T-cell (primary cell): ENCODE measurements around the gene PBX1. TPM values are rescaled to one million over a fixed set of nuclear protein-coding genes. Genes with fewer than 3 reads are reported as not detected.

Experiments
- ATAC-seq, 4 experiments: fragments of 200-7000 bp in 3 of 4; fragments of 150-1000 bp in 1 of 4; cut with Tn5 transposase; replicated peaks in 1 of 4; 1 replicate in 3 of 4; 2 replicates in 1 of 4; pipeline ENCODE4 v1.10.0; 2021; ENCODE audit warnings: moderate library complexity in 3 of 4, mild to moderate bottlenecking in 2 of 4, moderate number of reproducible peaks in 1 of 4
- CTCF ChIA-PET, 2 donors: fragments of 300-600 bp; sonication (Branson Sonifier 250); formaldehyde crosslinking; loops; one replicate each; lab custom pipeline; 2022; ENCODE audit warnings: antibody characterized with exemption in 2 of 2; lab: Charles Lee
- POLR2A ChIA-PET, 2 donors: fragments of 300-600 bp; sonication (Branson Sonifier 250); formaldehyde crosslinking; loops; one replicate each; lab custom pipeline; 2022; ENCODE audit warnings: antibody characterized with exemption in 2 of 2; lab: Charles Lee
- DNase-seq, 35 experiments: peaks; one replicate each; pipeline versions ENCODE4 v3.0.0 to v3.0.0-alpha.2; 2013 to 2023
- H3K27ac ChIP-seq: one replicate; pipeline ENCODE4 v1.5.1; 2013; ENCODE audit warnings: low read length
- H3K27me3 ChIP-seq, 2 experiments: replicated peaks in 1 of 2; 1 replicate in 1 of 2; 2 replicates in 1 of 2; pipeline versions ENCODE4 v1.6.1 to v1.7.0; 2013; ENCODE audit warnings: low read length in 1 of 2, mixed read lengths in 1 of 2; ENCODE audit not compliant: control insufficient read depth in 2 of 2, insufficient read depth in 2 of 2; ENCODE audit errors: extremely low read depth in 1 of 2
- H3K36me3 ChIP-seq, 2 donors: 1 replicate in 1 of 2; 2 replicates in 1 of 2; pipeline versions ENCODE4 v1.6.1 to v1.7.0; 2013; ENCODE audit warnings: low read length in 1 of 2; ENCODE audit not compliant: control insufficient read depth in 2 of 2, insufficient read depth in 1 of 2; ENCODE audit errors: extremely low read depth in 1 of 2
- H3K4me1 ChIP-seq, 2 experiments: 1 replicate in 1 of 2; 2 replicates in 1 of 2; pipeline versions ENCODE4 v1.6.1 to v1.7.0; 2013; ENCODE audit warnings: low read length in 2 of 2, mixed read lengths in 1 of 2; ENCODE audit not compliant: insufficient read depth in 2 of 2, control insufficient read depth in 1 of 2; ENCODE audit errors: extremely low read depth in 1 of 2
- H3K4me3 ChIP-seq, 2 donors: 1 replicate in 1 of 2; 2 replicates in 1 of 2; pipeline versions ENCODE4 v1.5.1 to v1.7.0; 2013; ENCODE audit warnings: mild to moderate bottlenecking in 2 of 2, low read length in 1 of 2, moderate library complexity in 1 of 2; ENCODE audit not compliant: control insufficient read depth in 1 of 2; ENCODE audit errors: extremely low read depth in 1 of 2
- H3K9me3 ChIP-seq: 2 replicates; pipeline ENCODE4 v1.7.0; 2013
- H3K27ac Mint-ChIP-seq, 2 donors: one replicate each; pipeline ENCODE4 v1.8.0; 2020 to 2021; ENCODE audit warnings: mild to moderate bottlenecking in 2 of 2, mixed read lengths in 2 of 2
- H3K27me3 Mint-ChIP-seq, 2 donors: one replicate each; pipeline ENCODE4 v1.8.0; 2021 to 2022; ENCODE audit warnings: mixed read lengths in 2 of 2
- H3K36me3 Mint-ChIP-seq: one replicate; pipeline ENCODE4 v1.8.0; 2021; ENCODE audit warnings: mixed read lengths
- H3K4me1 Mint-ChIP-seq, 3 donors: one replicate each; pipeline ENCODE4 v1.8.0; 2020 to 2022; ENCODE audit warnings: mixed read lengths in 3 of 3, mild to moderate bottlenecking in 1 of 3
- H3K4me3 Mint-ChIP-seq, 3 donors: one replicate each; pipeline ENCODE4 v1.8.0; 2020 to 2022; ENCODE audit warnings: mild to moderate bottlenecking in 3 of 3, mixed read lengths in 3 of 3, moderate library complexity in 3 of 3
- H3K9me3 Mint-ChIP-seq, 3 donors: one replicate each; pipeline ENCODE4 v1.8.0; 2020 to 2022; ENCODE audit warnings: mixed read lengths in 3 of 3
- WGBS: methylation state at CpG from one replicate; pipeline ENCODE4 v1.1.5; 2013; ENCODE audit warnings: missing lambda C conversion rate; ENCODE audit not compliant: insufficient coverage; 5-methylcytosine and 5-hydroxymethylcytosine counted together
- total RNA-seq, 35 experiments: library from RNA in 6 of 35; stranded (reverse) in 6 of 35; fragments of 120-200 nt in 1 of 35; gene quantifications; one replicate each; pipeline versions ENCODE4 v1.2.1 to v1.2.4 and lab custom pipeline; 2013 to 2026

PBX1 gene
- total RNA-seq, 5 donors from 2014 or later (not counting 1 experiment from before 2014, with no cell fraction given), result 0.92 to 2.9 (median 1.8) TPM

- no peaks in the 10 kb centered on the region for H3K36me3 Mint-ChIP-seq
- Histone ChIP-seq H3K4me1 (no peaks in the 10 kb centered on the region), H3K9me3 (no peaks in the 10 kb centered on the region), H3K36me3 (no peaks in the 10 kb centered on the region), H3K27me3 (no peaks in the 10 kb centered on the region), H3K27ac (no peak overlapping the region), H3K4me3 (no peak overlapping the region)
- no peaks in the 10 kb centered on the region for H3K9me3 Mint-ChIP-seq
- no peak overlapping the region for H3K27ac Mint-ChIP-seq
- CTCF ChIA-PET, result interaction anchor here in 1 of 2 donors (0.6 kb wide), 1 partner anchor 1335 kb away, joined by 5 read pairs; no protein-coding TSS in a partner anchor
- POLR2A ChIA-PET, result no interaction called here
- ATAC-seq (no peak), DNase-seq (no peak)
- H3K4me3 Mint-ChIP-seq, result no peak overlapping the region
- H3K27me3 Mint-ChIP-seq, result peaks cover 0 to 17% of the 10 kb centered on the region in 2 donors
- no peaks in the 10 kb centered on the region for H3K4me1 Mint-ChIP-seq
- WGBS, result 92% methylated on average over 9 of the region's 12 CpGs
These were observed 28.9 kb downstream of the PBX1 start for GRCh38 chr1:164587617-164588501.

- Mint-ChIP-seq H3K27ac (no peak overlapping the region), H3K9me3 (no peaks in the 10 kb centered on the region), H3K27me3 (peaks cover 0 to 14% of the 10 kb centered on the region in 2 donors), H3K36me3 (no peaks in the 10 kb centered on the region), H3K4me3 (no peak overlapping the region), H3K4me1 (no peaks in the 10 kb centered on the region)
- H3K4me3 ChIP-seq, result no peak overlapping the region
- H3K4me1 ChIP-seq, result no peaks in the 10 kb centered on the region
- DNase-seq (no peak), ATAC-seq (no peak)
- H3K27me3 ChIP-seq, result no peaks in the 10 kb centered on the region
- ChIA-PET POLR2A (no interaction called here), CTCF (interaction anchor here in 1 of 2 donors (0.6 kb wide), 1 partner anchor 1334 kb away, joined by 5 read pairs; no protein-coding TSS in a partner anchor)
- 93% methylated on average over 3 of the region's 17 CpGs for WGBS
- no peaks in the 10 kb centered on the region for H3K9me3 ChIP-seq
- H3K27ac ChIP-seq, result no peak overlapping the region
- H3K36me3 ChIP-seq, result no peaks in the 10 kb centered on the region
These were observed 29.7 kb downstream of the PBX1 start for GRCh38 chr1:164588516-164589341.

GRCh38 chr1:164589408-164589807 is 30.4 kb downstream of the PBX1 start:
- Mint-ChIP-seq H3K9me3 (no peaks in the 10 kb centered on the region), H3K36me3 (no peaks in the 10 kb centered on the region), H3K4me3 (no peak overlapping the region), H3K4me1 (no peaks in the 10 kb centered on the region), H3K27ac (no peak overlapping the region), H3K27me3 (peaks cover 0 to 14% of the 10 kb centered on the region in 2 donors)
- POLR2A ChIA-PET, result no interaction called here
- H3K9me3 ChIP-seq, result no peaks in the 10 kb centered on the region
- H3K36me3 ChIP-seq, result no peaks in the 10 kb centered on the region
- no CpG with 5 or more reads among the region's 3 CpGs for WGBS
- no peaks in the 10 kb centered on the region for H3K27me3 ChIP-seq
- DNase-seq, result no peak
- CTCF ChIA-PET, result no interaction called here
- no peak overlapping the region for H3K27ac ChIP-seq
- H3K4me3 ChIP-seq, result no peak overlapping the region
- ATAC-seq, result no peak
- no peaks in the 10 kb centered on the region for H3K4me1 ChIP-seq

GRCh38 chr1:164589961-164590507 is 31.1 kb downstream of the PBX1 start:
- CTCF ChIA-PET, result no interaction called here
- Histone ChIP-seq H3K36me3 (no peaks in the 10 kb centered on the region), H3K4me3 (no peak overlapping the region), H3K27ac (no peak overlapping the region), H3K4me1 (no peaks in the 10 kb centered on the region), H3K27me3 (no peaks in the 10 kb centered on the region), H3K9me3 (no peaks in the 10 kb centered on the region)
- WGBS, result 100% methylated on average over 1 of the region's 9 CpGs
- Mint-ChIP-seq H3K27ac (no peak overlapping the region), H3K27me3 (peaks cover 0 to 14% of the 10 kb centered on the region in 2 donors), H3K4me3 (no peak overlapping the region), H3K4me1 (no peaks in the 10 kb centered on the region), H3K36me3 (no peaks in the 10 kb centered on the region), H3K9me3 (no peaks in the 10 kb centered on the region)
- ATAC-seq (no peak), DNase-seq (no peak)
- POLR2A ChIA-PET, result no interaction called here

- H3K36me3 ChIP-seq, result no peaks in the 10 kb centered on the region
- H3K4me3 ChIP-seq, result no peak overlapping the region
- no peak overlapping the region for H3K27ac Mint-ChIP-seq
- H3K4me3 Mint-ChIP-seq, result no peak overlapping the region
- H3K9me3 Mint-ChIP-seq, result no peaks in the 10 kb centered on the region
- CTCF ChIA-PET, result no interaction called here
- H3K27ac ChIP-seq, result no peak overlapping the region
- no CpG with 5 or more reads among the region's 5 CpGs for WGBS
- H3K27me3 ChIP-seq, result no peaks in the 10 kb centered on the region
- no peaks in the 10 kb centered on the region for H3K36me3 Mint-ChIP-seq
- H3K9me3 ChIP-seq, result no peaks in the 10 kb centered on the region
- ATAC-seq (no peak), DNase-seq (no peak)
- POLR2A ChIA-PET, result no interaction called here
- H3K4me1 Mint-ChIP-seq, result no peaks in the 10 kb centered on the region
- H3K4me1 ChIP-seq, result no peaks in the 10 kb centered on the region
- peaks cover 0 to 14% of the 10 kb centered on the region in 2 donors for H3K27me3 Mint-ChIP-seq
These were observed 31.6 kb downstream of the PBX1 start for GRCh38 chr1:164590592-164590991.

- WGBS, result no CpG with 5 or more reads among the region's 1 CpG
- DNase-seq, result no peak
- Histone ChIP-seq H3K27me3 (no peaks in the 10 kb centered on the region), H3K27ac (no peak overlapping the region), H3K9me3 (no peaks in the 10 kb centered on the region), H3K4me3 (no peak overlapping the region), H3K4me1 (no peaks in the 10 kb centered on the region), H3K36me3 (no peaks in the 10 kb centered on the region)
- no peaks in the 10 kb centered on the region for H3K36me3 Mint-ChIP-seq
- CTCF ChIA-PET, result no interaction called here
- H3K4me3 Mint-ChIP-seq, result no peak overlapping the region
- no peaks in the 10 kb centered on the region for H3K9me3 Mint-ChIP-seq
- no peak for ATAC-seq
- H3K4me1 Mint-ChIP-seq, result no peaks in the 10 kb centered on the region
- no peak overlapping the region for H3K27ac Mint-ChIP-seq
- H3K27me3 Mint-ChIP-seq, result peaks cover 0 to 14% of the 10 kb centered on the region in 2 donors
- POLR2A ChIA-PET, result no interaction called here
These were observed 32.9 kb downstream of the PBX1 start for GRCh38 chr1:164591858-164592257.
